KMS-11 (cell line): ENCODE data around the gene SLC7A6.
A peak's percentile ranks its signal among the peaks of the same experiment; 100 is the strongest.

ENCODE experiments used
- H2AFZ ChIP-seq: fragments of 200-600 bp; sonication (generic); 2 replicates; pipeline ENCODE4 v1.6.1; 2016; ENCODE audit warnings: antibody characterized with exemption, mixed run types, low read depth
- H3K27ac ChIP-seq: fragments of 200-600 bp; sonication (generic); 2 replicates; pipeline ENCODE4 v1.6.1; 2016; ENCODE audit warnings: mild to moderate bottlenecking, mixed run types
- H3K27me3 ChIP-seq: fragments of 200-600 bp; sonication (generic); 2 replicates; pipeline ENCODE4 v1.6.1; 2017; ENCODE audit warnings: mild to moderate bottlenecking, low read depth, mixed run types, moderate library complexity; ENCODE audit not compliant: insufficient read depth
- H3K36me3 ChIP-seq: fragments of 200-600 bp; sonication (generic); 2 replicates; pipeline ENCODE4 v1.6.1; 2017; ENCODE audit warnings: mild to moderate bottlenecking, mixed run types; ENCODE audit not compliant: insufficient read depth
- H3K4me1 ChIP-seq: fragments of 200-600 bp; sonication (generic); 2 replicates; pipeline ENCODE4 v1.6.1; 2016; ENCODE audit warnings: mild to moderate bottlenecking, low read depth, mixed run types; ENCODE audit not compliant: poor library complexity, severe bottlenecking
- H3K4me2 ChIP-seq: fragments of 200-600 bp; sonication (generic); 2 replicates; pipeline ENCODE4 v1.7.0; 2016; ENCODE audit warnings: mild to moderate bottlenecking, mixed run types
- H3K4me3 ChIP-seq: fragments of 200-600 bp; sonication (generic); IDR thresholded peaks from 2 replicates; pipeline ENCODE4 v1.6.1; 2017; ENCODE audit warnings: low read depth, low read length, mixed read lengths; ENCODE audit not compliant: insufficient read depth
- H3K79me2 ChIP-seq: fragments of 200-600 bp; sonication (generic); 2 replicates; pipeline ENCODE4 v1.6.1; 2016; ENCODE audit warnings: low read depth, mixed run types; ENCODE audit not compliant: insufficient read depth
- H3K9ac ChIP-seq: fragments of 200-600 bp; sonication (generic); 2 replicates; pipeline ENCODE4 v1.6.1; 2016; ENCODE audit warnings: mild to moderate bottlenecking, mixed run types
- H4K20me1 ChIP-seq: fragments of 200-600 bp; sonication (generic); 2 replicates; pipeline ENCODE4 v1.6.1; 2016; ENCODE audit warnings: mild to moderate bottlenecking, mixed run types; ENCODE audit not compliant: insufficient read depth
- TF ChIP-seq, protein P1 (sequence below): fragments of 200-600 bp; sonication (generic); conservative IDR thresholded peaks from 2 replicates; pipeline ENCODE4 v1.6.1; 2017; ENCODE audit warnings: low read depth, mild to moderate bottlenecking, antibody characterized with exemption, low read length, moderate library complexity, mixed read lengths

SLC7A6 gene

DNA sequence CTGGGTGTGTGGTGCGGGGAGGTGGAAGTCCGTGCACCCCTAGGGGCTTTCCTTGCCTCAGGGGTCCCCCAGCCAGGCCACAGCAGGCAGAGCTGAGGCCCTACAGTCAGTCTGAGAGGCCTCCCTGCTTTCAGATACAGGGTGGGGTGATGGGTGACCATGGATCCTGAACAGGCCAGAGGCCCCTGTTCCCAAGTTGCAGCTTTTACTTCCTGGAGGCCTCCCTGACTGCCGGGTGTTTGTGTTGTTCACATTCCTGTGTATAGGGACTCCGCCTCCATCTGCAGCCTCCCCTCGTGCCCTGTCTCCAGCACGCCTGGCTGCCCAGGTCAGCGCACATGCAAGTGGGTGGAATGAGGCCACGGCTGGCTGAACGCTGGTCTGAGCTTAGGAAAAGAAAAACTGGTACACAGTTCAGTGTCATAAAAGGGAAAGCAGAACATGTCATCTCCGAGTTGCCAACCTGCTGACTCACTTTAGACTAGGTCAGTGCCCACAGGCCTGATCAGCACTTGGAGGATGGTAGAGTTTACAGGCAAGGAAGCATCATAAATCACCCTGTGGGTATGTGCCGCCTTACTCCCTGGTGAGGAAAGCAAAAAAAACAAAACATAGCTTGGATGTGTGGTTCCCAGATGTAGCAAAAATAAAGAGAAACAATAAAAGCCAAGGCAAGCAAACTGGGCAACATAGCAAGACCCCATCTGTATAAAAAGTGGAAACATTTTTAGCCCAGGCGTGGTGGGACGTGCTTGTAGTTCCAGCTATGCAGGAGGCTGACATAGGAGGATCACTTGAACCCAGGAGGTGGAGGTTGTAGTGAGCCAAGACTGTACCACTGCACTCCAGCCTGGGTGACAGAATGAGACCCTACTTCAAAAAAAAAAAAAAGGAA, 6.2 kb upstream of the SLC7A6 start:
- H3K79me2 ChIP-seq = peaks cover 15% of the 10 kb centered on the region; the same call in 1 of the 2 replicates
- peaks cover 99% of the 10 kb centered on the region for H3K4me1 ChIP-seq
- H3K9ac ChIP-seq = peak overlapping the region; percentile 62; the same call in 1 of the 2 replicates
- no peaks in the 10 kb centered on the region for H3K36me3 ChIP-seq
- no peaks in the 10 kb centered on the region for H4K20me1 ChIP-seq
- TF ChIP-seq, protein P1, sequence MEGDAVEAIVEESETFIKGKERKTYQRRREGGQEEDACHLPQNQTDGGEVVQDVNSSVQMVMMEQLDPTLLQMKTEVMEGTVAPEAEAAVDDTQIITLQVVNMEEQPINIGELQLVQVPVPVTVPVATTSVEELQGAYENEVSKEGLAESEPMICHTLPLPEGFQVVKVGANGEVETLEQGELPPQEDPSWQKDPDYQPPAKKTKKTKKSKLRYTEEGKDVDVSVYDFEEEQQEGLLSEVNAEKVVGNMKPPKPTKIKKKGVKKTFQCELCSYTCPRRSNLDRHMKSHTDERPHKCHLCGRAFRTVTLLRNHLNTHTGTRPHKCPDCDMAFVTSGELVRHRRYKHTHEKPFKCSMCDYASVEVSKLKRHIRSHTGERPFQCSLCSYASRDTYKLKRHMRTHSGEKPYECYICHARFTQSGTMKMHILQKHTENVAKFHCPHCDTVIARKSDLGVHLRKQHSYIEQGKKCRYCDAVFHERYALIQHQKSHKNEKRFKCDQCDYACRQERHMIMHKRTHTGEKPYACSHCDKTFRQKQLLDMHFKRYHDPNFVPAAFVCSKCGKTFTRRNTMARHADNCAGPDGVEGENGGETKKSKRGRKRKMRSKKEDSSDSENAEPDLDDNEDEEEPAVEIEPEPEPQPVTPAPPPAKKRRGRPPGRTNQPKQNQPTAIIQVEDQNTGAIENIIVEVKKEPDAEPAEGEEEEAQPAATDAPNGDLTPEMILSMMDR = no peak
- H3K4me2 ChIP-seq = peak overlapping the region; percentile 93
- no peak overlapping the region for H2AFZ ChIP-seq
- H3K27ac ChIP-seq = peak overlapping the region; percentile 96
- H3K4me3 ChIP-seq = no peak overlapping the region
- H3K27me3 ChIP-seq = no peaks in the 10 kb centered on the region

DNA sequence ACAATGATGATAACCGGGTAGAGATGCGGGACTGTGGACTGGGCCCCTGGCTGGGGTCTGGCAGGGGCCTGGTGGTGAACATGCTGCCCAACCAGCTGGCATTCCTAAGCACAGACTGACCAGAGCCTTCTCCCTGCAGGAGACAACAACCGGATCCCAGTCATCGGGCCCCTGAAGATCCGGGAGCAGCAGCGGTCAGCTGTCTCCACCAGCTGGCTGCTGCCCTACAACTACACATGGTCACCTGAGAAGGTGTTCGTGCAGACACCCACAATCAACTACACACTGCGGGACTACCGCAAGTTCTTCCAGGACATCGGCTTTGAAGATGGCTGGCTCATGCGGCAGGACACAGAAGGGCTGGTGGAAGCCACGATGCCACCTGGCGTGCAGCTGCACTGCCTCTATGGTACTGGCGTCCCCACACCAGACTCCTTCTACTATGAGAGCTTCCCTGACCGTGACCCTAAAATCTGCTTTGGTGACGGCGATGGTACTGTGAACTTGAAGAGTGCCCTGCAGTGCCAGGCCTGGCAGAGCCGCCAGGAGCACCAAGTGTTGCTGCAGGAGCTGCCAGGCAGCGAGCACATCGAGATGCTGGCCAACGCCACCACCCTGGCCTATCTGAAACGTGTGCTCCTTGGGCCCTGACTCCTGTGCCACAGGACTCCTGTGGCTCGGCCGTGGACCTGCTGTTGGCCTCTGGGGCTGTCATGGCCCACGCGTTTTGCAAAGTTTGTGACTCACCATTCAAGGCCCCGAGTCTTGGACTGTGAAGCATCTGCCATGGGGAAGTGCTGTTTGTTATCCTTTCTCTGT, 5.1 kb upstream of the SLC7A6 start:
- H3K4me1 ChIP-seq = peaks cover 96% of the 10 kb centered on the region
- H3K27me3 ChIP-seq = no peaks in the 10 kb centered on the region
- peaks cover 7% of the 10 kb centered on the region; the same call in 1 of the 2 replicates for H3K79me2 ChIP-seq
- TF ChIP-seq, protein P1 = no peak
- peak overlapping the region; percentile 96 for H3K27ac ChIP-seq
- no peak overlapping the region for H2AFZ ChIP-seq
- no peak overlapping the region; the same call in 1 of the 2 replicates for H3K9ac ChIP-seq
- H3K4me2 ChIP-seq = peak overlapping the region; percentile 93
- no peak overlapping the region for H3K4me3 ChIP-seq
- no peaks in the 10 kb centered on the region for H4K20me1 ChIP-seq
- no peaks in the 10 kb centered on the region for H3K36me3 ChIP-seq

DNA sequence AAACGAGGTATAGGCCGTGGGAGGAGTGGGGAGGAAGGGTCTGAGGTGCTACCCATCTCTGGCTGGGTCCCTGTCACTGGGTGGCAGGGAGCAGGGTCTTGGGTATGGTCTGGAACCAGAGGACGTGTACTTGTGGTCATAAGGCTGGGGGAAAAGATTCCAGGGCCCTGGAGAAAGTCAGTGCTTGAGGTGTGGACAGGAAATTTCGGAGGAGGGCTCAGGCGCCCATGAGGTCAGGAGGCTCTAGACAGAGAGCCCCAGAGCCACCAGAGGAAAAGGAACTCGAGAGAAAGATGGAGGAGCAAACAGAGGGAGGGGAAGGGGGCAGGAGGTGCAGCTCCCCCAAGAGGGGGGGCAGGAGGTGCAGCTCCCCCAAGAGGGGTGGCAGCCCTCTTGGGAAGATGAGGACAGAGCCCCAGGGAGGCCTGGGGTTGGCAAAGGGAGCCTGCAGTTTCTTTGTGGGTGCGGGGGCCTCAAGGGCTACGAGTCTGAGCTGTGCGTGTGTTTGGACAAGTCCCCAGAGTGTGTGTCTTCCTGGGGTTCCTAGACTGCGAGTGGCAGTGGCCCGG, 683 bp upstream of the SLC7A6 start:
- TF ChIP-seq, protein P1 = no peak
- peak overlapping the region; percentile 86 for H3K9ac ChIP-seq
- H3K4me1 ChIP-seq = peaks cover 76% of the 10 kb centered on the region
- no peaks in the 10 kb centered on the region; the same call in 1 of the 2 replicates for H3K36me3 ChIP-seq
- H3K27me3 ChIP-seq = no peaks in the 10 kb centered on the region
- H3K4me2 ChIP-seq = peak overlapping the region; percentile 80
- peak overlapping the region; percentile 75 for H2AFZ ChIP-seq
- peaks cover 41% of the 10 kb centered on the region for H3K79me2 ChIP-seq
- H4K20me1 ChIP-seq = 0 out of 2 replicates have a peak, but pooled peaks cover 18% of the 10 kb centered on the region
- peak overlapping the region; percentile 88 for H3K27ac ChIP-seq
- no peak overlapping the region for H3K4me3 ChIP-seq

DNA sequence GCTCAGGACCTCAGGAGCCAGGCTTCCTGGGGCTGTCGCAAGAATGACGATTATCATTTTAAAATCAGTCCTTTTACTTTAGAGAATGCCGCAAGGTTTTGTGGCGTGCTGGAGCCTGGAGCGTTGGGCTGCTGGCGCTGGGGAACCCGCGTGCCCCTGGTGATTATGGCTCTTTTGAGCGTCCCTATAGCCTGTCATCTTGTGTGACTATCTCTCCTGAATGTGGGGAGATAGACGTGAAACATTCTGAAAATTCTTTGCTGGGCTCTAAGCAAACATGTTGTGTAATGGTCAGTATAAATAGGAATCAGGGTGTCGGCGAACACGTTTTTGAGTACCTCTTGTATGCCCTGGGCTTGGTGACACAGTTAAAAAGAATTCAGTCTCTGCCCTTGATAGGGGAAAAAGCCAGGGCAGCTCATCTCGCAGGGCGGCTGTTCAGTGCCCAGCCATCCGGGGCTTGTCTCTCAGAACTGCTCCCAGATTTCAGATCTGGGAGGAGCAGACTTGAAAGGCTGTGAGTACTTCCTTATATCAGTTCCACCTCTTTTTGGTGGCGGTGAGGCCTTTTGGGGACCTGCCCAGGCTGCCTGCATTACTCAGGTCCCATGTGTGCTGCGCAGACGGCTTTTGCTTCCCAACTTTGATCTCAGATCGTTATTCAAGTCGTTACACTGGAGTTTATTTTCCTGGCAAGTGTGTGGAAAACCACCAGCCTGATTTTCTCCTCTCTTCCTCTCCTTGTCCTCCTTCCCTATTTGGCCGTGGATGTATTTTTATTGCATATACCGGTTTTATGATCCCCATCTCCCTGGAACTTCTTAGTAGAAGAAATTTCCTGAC, 973 bp downstream of the SLC7A6 start:
- Histone ChIP-seq H3K27me3 (no peaks in the 10 kb centered on the region), H3K79me2 (peaks cover 58% of the 10 kb centered on the region), H3K4me1 (peaks cover 72% of the 10 kb centered on the region), H4K20me1 (peaks cover 24% of the 10 kb centered on the region), H3K4me2 (peak overlapping the region; percentile 85), H2AFZ (peak overlapping the region; percentile 79), H3K36me3 (no peaks in the 10 kb centered on the region; the same call in 1 of the 2 replicates), H3K4me3 (no peak overlapping the region), H3K9ac (peak overlapping the region; percentile 86), H3K27ac (peak overlapping the region; percentile 88)
- TF ChIP-seq, protein P1 = no peak
